ENCODE data around the gene ARSB.

DNA sequence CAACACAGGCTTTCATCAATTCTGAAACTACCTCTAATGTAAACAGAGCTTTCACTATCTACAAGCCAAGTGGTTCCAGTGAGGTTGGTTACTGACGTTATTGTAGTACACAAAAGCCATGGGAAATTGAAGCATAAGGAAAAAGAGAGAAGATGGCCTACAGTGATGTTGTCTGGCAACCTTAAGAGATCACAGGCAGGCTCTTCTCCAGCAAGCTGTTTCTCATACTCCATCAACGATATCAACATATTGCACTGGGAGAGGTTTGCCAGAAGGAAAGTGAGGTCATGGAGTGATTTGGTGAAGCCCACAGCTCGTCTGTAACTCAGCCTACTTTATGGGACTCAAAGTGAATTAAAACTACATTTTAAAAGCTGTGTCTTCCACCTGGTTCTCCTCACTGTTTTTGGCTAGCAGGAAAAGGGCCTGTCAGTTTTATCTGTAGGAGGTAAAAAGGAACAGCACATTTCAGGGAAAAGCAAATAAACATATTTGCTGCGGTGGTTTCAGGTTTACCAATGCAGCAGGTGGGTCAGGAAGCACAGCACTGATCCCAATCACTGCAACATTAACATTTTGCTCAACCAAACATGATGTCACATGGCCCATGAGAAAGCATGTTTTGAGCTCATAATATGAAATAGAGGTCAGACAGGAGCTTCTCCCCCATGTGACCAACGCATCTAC is 72.9 kb downstream of the ARSB start:
- TF ChIP-seq SUZ12 (IDR thresholded peaks at IDR 0.05) (no peak), BHLHE40 (IDR thresholded peaks at IDR 0.05; ENCODE audit: borderline replicate concordance) (no peak), CTBP1 (IDR thresholded peaks at IDR 0.05; ENCODE audit: borderline replicate concordance) (no peak), SP1 (IDR thresholded peaks at IDR 0.05) (no peak), ELF4 (IDR thresholded peaks at IDR 0.05) (no peak), NFRKB (IDR thresholded peaks at IDR 0.05) (no peak)
